NCI-H1048 (cell line): Measurements from ENCODE around the gene CST5.
"Not testable (repeated sequence)": the region's sequence is repeated elsewhere in the genome, so short reads cannot be mapped to it uniquely, and the experiment has no call there.

ENCODE experiments used
- DNase-seq: peaks from one replicate; lab custom pipeline; 2025; lab: John Stamatoyannopoulos, UW

The CST5 gene

DNA sequence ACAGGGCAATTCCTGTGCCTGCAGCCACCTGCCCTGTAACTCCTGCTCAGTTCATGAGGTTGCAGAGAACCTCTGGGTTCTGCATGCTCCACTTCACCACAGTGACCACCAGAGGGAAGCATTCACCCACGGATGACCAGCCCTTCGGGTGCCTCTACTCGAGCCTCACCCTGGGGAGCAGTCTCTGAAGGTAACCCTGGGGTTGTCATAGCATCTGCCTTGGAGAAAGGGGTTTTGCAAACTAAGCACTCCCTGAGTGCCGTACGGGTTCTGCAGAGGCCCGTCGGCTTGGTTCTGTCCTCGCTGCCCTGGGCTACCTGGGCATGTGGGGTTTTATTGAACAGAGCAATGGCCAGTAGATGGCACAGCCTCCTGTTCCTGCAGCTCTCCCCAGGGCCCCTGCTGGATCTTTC lies 10.2 kb upstream of the CST5 start:
- DNase-seq: no peak

DNA sequence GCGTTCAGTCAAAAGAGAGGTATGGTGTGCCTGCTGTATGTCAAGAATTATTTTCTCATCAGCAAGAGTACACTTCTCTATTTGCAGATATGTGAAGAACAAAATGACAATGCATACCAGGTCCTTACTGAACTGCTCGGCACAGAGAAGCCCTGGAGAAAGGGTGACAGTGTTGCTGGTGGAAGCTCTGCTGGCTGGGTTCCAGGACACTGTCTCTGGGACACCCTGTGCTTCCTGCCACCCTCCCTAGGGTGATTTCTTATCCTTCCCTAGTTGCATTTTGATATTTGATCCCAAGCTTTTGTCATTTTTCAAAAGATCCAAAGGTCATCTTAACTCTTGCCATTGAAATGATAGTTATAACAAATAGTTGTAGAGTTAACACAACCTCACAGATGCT lies 8.3 kb upstream of the CST5 start:
- no peak for DNase-seq

DNA sequence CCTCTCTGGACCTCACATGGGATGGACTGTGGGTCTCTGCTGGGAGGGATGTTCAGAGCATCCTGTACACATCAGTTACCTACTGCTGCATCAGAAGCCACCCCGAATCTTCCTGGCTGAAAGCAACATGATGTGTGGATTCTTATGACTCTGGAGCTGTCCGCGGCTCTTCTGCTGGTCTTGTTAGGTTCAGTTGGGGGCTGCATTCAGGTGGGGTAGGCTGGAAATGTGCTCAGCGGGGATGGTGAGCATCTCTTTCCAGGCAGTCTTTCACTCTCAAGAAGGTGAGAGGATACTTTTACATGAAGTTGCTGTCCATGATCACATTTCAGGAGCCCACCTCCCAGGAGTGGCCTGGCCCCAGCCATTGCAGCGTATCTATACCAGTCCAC lies 5.2 kb upstream of the CST5 start:
- DNase-seq: no peak

DNA sequence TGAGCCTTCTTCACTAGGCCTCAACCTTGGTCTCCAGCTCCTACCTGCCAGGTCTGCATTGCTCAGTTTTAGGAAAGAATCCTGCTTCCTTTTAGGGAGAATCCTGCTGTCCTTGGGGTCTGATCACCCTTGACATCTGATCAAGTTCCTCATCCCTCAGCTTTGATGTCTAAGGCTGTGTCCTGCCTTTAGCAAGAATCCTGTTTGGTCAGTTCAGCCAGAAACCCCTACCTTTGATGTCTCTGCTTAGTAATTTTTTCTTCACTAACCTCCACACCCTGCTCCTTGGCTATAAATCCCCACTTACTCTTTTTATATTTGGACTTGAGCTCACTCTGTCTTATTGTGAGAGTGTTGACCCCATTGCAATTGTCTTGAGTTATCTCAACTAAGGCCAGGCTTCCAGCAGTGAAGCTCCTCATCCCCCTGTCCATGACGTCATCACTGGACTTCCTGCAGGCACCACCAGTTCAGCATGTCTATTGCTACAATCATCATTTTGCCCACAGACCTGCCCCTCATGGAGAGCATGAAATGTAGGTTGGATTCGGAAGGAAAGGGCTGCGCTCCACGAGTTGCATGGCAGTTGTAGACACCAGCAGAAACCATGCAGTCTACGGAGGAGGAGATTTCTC lies 4.7 kb upstream of the CST5 start:
- no peak for DNase-seq

DNA sequence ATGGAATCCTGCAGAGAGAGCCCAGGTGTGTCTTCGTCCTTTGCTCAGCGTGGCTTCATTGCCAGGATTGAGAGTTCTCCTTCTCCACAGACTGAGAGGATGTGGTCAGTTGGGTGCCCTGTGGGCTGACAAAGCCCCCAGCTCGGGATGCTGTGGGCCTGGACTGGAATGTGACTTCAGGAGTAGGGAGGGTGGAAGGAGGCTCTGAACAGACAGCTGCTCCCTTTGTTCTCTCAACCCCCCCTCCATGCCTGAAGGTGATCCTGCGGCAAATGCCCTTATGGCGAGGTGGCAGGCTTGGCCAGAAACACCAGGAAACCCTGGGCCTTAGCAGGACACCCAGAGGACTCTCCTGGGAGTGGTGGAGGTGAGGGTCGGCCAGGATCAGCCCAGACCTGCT lies 1.8 kb upstream of the CST5 start:
- no peak for DNase-seq

DNA sequence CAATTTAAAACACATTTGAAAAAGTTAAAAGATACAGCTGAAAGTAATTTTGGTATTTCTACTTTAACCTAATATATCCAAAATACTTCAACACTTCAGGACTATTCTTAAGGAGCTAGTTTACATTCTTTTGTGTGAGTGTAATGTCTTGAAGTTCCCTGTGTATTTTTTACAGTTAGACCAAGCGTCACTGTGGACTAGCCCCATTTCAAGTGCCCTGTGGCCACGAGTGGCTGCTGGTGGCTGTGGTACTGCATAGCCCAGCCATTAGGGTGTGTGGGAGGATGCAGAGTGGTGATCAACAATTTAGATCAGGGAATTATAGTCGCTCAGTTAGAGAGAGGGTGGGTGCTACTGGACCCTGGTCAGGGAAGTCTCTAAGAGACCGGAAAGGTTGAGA lies 869 bp upstream of the CST5 start:
- no peak for DNase-seq

DNA sequence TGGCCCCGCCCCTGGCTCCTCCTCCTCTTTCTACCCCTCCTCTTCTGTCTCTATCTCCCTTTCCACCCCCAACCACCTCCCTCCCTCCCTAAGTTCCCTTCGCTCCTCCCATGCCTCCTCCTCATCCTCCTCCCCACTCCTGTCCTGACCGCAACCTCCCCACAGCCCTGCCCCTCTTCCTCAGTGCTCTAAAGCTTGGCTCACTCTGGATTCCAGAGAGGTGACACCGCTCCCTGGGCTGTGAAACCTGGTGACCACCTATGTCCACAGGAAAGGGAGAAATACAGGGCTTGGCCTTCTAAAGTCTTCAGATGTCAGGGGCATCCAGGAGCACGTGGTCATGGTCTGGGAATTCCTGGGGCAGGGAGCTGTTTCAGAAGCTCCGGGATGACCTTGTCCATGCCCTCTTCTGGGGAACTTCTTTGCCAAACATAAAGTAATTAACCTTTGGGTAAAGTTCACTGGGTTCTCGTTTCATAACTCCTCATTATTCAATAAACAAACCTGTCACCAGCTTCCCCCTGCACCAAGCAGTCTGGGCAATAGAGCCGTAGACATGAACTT lies 345 bp upstream of the CST5 start:
- no peak for DNase-seq

DNA sequence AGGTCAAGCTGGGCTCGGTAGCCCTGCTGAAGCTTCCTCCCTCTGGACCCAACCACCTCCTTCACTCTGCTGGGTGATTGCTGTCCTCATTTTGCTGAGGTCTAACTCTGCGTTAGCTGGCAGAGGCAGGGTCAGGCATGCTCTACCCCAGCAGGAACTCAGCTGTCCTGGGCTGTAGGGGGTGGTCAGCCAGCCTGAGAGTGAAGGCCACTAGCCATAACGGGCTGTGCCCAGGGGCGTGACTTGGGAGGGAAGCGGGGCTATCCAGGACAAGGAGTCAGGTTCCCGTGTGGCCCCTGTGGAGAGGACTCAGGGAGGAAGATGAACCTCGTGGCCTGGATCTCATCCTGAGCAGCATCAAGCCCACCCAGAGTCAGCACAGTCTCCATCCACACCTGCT lies 761 bp downstream of the CST5 start:
- DNase-seq: no peak

DNA sequence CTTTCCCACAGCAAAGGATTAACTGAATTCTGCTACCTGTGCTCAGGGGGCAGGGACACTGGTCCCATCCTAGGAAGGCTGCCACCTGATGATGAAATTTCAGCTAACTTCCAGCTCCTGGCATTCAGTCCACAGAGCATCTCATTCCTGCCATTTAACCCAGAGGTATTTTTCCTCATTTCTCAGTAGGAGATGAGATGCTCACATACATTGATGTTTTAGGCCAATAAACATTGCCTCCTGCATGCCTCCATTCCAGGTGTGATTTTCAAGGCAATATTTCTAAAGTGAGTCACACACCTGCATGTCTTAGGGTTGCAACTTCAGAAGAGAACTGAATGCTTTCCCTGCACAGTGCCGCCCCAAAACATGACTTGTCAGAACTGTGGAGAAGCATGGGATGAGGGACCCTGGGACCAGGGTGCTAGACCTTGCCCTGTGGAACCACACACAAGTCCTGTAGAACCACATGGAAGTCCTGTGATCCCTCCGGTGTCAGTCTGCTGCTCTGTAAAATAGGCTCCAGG lies 1.5 kb downstream of the CST5 start:
- not testable (repeated sequence) for DNase-seq

DNA sequence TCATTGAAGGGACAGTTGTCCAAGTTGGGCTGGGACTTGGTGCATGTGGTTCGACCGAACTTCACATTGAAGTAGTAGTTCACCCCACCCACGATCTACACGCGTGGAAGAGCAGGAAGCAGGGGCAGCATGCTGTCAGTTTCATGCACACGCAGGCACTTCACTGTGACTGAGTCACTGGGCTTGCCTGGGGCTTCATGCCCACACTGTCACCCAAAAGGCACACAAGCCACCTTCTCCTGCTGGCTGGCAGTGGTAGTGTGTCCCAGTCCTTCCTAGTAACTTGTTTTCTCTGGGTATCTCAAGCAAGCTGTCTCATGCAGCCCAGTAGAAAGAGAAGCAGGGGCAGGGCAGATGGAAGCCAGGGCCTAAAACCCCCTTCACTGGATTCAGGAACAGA lies 2.0 kb downstream of the CST5 start:
- DNase-seq: no peak

DNA sequence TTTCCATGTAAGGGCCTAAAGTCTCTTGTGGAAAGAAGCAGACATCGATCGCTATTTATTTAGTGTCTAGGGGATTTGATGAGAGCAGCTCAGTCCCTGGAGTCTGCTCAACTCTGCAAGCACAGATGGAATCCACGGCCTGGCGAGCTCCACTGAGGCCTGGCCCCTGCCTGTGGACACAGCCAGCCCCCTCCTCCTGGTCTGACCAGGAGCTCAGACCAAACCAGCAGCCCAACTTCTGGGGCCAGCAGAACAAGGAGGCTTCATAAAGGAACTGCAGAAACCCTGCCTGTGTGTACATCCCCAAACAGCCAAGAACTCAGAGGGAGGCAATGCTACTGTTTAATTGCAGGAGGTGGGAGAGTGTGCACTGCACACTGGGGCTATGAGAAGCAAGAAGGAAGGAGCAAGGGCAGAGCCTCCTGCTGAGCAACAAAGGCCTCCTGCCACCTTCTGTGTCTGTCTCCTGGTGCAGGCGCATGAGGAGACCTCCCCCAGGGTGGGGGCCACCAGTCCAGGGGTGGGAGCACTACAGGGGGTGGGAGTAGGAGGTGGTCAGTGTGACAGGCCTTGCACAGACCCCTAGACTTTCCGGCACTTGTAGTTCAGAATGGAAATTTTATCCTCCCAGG lies 3.8 kb downstream of the CST5 start:
- DNase-seq: no peak

DNA sequence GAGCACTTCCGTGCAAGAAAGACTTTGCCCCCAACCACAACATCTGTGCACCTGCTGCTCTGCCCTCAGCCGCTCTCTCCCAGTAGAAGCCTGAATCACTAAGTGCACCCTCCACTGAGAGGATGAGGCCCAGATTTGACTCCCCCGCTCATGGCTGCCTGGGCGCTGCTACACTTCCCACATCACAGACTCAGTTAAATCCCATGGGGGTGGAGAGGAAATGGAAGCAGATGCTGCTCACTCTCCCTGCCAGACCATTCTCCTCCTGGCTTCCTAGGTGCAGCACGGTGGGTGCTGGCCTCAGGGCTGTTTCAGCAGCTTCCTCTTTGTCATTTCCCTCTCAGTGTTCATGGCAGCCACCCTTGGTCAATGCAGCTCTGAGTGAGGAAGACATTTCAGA lies 4.8 kb downstream of the CST5 start:
- no peak for DNase-seq

DNA sequence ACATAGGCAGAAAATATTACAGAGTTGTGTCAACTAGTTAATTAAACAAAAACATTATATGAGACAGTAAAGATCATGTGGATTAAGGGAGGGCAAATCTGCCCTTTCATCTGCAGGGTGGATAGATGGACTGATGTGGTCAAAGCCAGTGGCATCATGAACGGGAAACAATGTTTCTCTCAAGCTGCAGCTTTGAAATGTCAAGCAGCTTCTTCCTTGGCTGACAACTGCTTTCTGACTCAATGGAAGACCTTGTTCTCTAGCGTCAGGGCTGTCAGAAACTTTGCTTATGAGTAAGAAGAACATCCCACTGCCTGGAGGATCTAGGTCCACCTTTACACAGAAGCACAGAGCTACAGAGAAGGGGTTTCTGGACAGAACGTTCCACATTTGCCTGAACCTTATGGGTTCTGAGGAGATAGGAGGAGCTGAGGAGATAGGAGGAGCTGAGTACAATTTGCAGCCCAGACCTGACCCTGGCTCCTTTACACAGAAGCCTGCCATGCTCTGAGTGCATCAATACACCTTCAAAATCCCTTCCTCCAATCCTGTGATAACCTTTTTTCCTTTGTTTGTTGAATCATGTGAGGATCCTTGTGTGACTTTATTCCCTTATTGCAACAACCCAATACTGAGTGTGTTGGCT lies 6.1 kb downstream of the CST5 start:
- DNase-seq: no peak

DNA sequence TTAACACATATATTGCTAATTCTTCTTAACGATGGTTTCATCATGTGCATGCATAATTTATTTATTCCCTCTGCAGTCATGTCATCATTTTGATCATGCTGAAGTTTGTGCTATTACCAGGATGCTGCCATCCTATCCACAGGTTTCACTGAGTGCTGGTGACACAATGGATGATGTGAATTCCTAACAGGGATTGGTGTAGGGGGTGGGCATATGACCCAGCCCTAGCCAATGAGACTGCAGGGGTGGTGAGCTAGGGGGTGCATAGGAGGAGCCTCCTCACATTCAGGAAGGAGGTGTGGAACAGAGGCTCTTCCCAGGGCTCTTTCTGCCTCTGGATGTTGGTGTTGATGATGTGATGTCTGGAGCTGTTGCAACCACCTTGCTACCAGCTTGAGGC lies 7.5 kb downstream of the CST5 start:
- DNase-seq: no peak

DNA sequence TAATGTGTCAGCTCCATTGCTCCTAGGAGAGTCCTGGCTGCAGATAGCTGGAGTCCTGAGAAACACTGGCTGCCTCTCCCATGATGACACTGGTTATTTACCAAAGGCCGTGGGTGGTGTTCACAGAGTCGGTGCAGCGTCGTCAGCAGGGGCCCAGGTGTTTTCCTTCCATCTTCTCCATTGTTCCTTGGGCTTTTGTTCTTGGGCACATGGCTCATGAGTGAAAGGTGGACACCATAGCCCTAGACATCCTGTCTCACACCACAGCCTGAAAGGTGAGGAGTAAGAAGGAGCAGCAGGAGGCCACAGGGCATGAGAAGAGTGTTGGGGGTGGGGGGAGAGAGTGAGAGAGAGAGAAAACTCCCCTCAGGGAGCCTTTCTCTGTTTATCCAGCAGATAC lies 9.1 kb downstream of the CST5 start:
- no peak for DNase-seq

DNA sequence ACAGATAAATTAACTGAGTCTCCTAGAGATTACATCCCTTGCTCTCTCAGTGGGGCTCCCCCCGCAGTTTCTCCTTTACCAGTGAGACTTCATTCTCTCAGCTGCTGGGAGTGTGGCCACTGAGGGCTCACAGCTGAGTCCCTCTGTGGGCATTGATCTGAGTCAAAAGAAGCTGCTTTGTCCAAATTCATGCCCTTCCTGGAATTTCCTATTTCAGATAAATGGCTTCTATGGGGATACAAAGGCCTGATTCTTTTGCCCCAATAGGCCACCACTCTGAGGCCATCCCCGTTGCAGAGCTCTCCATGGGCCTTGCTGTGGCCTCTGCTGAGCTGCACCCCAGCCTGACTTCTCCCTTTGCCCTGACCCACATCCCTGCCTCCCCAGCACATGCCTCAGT lies 10.0 kb downstream of the CST5 start:
- DNase-seq: no peak

DNA sequence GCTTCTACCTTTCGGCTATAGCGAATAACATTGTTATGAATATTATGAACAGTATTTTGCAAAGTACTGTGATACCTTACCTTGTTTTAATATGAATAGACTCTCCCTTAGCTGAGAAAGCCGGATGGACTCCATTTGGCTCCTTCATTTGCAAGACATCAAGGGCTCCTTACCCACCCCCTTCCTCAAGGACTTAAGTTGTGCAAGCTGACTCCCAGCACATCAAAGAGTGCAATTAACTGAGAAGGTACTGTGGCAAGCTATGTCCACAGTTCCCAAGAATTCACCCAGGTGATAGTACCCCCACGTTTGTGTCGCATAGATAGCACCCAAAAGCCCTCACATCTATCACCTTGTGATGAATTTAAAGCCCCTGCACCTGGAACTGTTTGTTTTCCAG lies 11.2 kb downstream of the CST5 start:
- DNase-seq: no peak

DNA sequence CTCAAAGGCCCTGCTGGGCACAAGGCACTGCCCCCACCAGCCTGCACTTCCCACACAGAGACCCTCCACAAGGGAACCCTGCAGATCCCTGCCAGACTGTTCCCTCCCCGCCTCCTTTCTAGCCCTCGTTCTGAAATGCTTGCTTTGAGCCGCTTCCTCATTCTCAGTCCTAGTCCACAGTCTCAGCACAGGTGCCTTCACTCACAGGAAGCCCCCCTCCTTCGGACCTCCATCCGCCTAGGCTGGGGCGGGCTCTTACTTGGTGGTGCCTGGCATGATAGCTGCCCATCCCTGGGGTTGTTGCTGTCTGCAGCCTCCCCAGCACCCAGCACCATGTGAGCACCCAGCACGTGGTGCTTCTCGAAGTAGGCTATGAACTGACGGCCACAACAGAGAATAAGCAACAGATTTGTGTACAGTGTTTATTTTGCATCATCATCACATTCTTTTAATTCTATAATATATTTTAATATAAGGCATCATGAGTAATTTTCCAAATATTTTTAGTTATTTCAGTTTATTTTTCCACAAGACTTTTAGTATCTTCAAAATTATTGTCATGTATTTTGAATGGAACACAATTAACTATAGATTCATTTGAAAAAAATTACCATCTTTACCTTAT lies 12.3 kb downstream of the CST5 start:
- DNase-seq: no peak

DNA sequence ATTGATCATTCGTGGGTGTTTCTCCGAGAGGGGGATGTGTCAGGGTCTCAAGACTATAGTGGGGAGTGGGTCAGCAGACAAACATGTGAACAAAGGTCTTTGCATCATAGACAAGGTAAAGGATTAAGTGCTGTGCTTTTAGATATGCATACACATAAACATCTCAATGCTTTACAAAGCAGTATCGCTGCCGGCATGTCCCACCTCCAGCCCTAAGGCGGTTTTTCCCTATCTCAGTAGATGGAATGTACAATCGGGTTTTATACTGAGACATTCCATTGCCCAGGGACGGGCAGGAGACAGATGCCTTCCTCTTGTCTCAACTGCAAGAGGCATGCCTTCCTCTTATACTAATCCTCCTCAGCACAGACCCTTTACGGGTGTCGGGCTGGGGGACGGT lies 18.8 kb downstream of the CST5 start:
- not testable (repeated sequence) for DNase-seq

DNA sequence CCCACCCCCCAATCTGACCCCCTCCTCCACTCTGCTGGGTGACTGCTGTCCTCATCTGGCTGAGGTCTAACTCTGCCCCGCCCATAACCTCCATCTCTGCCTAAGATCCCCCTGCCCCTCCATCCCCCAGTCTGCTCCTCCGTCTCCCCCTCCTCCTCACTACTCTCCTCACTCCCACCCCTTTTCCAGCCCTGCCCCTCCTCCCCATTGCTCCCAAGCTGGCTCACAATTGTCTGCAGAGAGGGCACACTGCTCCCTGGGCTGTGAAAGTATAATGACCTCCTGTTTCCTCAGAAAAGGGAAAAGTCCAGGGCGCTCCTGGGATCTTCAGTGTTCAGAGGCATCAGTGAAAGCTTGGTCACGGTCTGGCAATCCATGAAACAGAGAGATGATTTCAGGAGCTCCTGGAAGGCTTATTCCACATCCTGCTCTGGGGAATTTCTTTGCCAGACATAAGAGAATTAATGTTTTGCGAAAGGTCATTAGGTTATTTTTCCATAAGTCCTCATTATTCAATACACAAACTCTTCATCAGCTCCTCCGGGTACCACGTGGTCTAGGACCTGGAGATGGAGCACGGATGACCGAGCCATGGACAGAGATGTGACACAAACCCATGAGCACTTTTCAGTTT lies 21.5 kb downstream of the CST5 start:
- no peak for DNase-seq

DNA sequence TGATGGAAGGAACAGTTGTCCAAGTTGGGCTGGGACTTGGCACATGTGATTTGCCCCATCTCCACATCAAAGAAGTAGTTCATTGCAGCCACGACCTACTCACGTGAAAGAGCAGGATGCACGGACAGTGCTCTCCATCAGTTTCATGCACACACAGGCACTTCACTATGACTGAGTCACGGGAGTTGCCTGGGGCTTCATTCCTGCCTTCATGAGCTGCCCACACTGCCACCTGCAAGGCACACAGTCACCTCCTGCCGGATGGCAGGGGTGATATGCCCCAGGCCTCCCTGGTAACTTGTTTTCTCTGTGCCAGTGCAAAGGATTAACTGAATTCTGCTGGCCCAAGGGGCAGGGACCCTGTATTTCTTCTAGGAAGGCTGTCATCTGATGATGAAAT lies 22.8 kb downstream of the CST5 start:
- no peak for DNase-seq

DNA sequence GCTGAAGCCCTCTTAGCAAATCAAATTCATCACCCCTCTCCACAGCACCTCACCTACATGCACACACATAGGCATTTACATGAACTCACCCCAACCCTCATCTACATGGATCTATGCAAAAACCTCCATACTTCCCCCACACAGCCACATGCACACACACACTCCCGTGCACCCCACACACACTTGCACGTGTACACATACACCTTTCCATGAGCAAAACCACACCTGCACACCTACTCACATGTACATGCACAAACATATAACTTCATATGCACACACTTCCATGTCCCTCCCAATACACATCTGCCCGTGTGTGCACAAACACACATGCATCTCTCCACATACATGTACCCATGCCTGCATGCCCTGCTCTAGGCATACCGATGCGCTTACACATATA lies 23.3 kb downstream of the CST5 start:
- no peak for DNase-seq
